Effector memory CD8-positive, alpha-beta T cell (primary cell): ENCODE data around the gene EIF4A3.
A peak's percentile ranks its signal among the peaks of the same experiment; 100 is the strongest.

ENCODE experiments used
- ATAC-seq: fragments of 150-1000 bp; cut with Tn5 transposase; replicated peaks from 2 replicates; pipeline ENCODE4 v1.10.0; 2021; ENCODE audit warnings: mild to moderate bottlenecking, moderate library complexity
- DNase-seq, 3 experiments: peaks; one replicate each; pipeline ENCODE4 v3.0.0; 2021
- H3K27ac Mint-ChIP-seq, 2 donors: one replicate each; pipeline ENCODE4 v1.8.0; 2022; ENCODE audit warnings: mild to moderate bottlenecking in 2 of 2, mixed read lengths in 2 of 2, moderate library complexity in 2 of 2
- H3K27me3 Mint-ChIP-seq, 2 donors: one replicate each; pipeline ENCODE4 v1.8.0; 2022; ENCODE audit warnings: mixed read lengths in 2 of 2
- H3K36me3 Mint-ChIP-seq: one replicate; pipeline ENCODE4 v1.8.0; 2022; ENCODE audit warnings: mild to moderate bottlenecking, moderate library complexity, mixed read lengths; ENCODE audit not compliant: insufficient read depth
- H3K4me1 Mint-ChIP-seq, 2 donors: one replicate each; pipeline ENCODE4 v1.8.0; 2022; ENCODE audit warnings: low read depth in 2 of 2, mixed read lengths in 2 of 2
- H3K4me3 Mint-ChIP-seq, 2 donors: one replicate each; pipeline ENCODE4 v1.8.0; 2022; ENCODE audit warnings: mild to moderate bottlenecking in 2 of 2, mixed read lengths in 2 of 2, moderate library complexity in 2 of 2
- H3K9me3 Mint-ChIP-seq, 2 donors: one replicate each; pipeline ENCODE4 v1.8.0; 2022; ENCODE audit warnings: mixed read lengths in 2 of 2

The EIF4A3 gene

DNA sequence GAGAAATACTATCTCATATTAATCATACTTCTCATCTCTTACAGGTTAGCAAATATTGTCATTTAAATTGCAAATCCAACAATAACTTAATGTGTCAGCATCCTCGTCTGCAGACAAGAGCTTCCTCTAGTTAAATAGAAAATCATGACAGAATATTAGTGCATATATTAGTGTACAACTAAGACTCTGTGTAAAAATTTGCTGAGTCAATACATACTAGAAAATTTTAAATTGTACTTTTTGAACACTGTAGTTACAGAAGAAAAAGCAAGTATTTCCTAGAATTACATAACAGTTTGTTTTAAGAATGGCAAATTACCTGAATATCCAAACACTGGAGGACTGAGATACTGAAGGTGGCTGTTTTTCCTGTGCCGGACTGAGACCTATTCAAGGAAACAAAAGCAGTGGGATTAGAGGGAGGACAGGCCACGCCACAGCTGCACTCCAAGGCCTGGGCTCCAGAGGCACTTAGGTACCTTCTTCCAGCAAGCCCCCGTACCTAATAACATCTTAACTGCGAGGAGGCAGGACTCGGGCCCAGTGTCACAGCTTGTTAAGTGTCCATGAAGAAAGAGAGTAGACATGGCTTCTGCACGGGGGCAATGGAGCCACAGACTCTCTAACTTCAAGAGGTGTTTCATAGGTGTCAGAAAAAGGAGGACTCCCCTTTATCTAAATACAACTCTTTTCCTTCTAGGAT lies 5.3 kb downstream of the EIF4A3 start:
- peaks cover 87% of the 10 kb centered on the region for H3K36me3 Mint-ChIP-seq
- no peak overlapping the region for H3K4me3 Mint-ChIP-seq
- H3K27me3 Mint-ChIP-seq: no peaks in the 10 kb centered on the region
- no peaks in the 10 kb centered on the region for H3K9me3 Mint-ChIP-seq
- no peak overlapping the region for H3K27ac Mint-ChIP-seq
- H3K4me1 Mint-ChIP-seq: peaks cover 14 to 17% of the 10 kb centered on the region in 2 donors
- DNase-seq (no peak), ATAC-seq (no peak)

DNA sequence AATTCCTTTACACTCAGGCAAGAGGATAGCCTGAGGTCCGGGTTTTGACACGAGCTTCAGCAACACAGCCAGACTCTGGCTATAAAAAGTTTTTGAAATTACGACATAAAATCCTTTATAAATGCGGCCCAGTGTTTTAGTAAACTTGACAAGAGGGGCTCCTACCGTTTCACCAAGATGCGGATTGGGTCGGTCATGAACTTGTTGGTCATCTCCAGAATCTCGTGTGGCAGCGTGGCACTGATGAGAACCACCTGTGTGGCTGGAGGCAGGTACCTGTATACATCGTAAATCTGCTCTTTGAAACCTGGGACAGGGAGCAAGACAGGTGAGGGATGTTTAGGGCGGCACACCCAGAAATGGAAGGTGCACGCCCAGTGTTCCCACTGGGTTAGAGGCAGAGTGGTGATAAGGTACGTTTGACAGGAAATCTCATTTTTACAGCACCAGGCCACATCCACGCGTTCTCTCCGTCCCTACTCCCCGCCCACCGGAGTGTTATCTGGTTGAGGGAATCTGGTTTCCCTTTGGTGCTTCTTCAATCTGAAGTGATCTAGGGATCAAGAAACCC lies 8.0 kb downstream of the EIF4A3 start:
- H3K36me3 Mint-ChIP-seq: peaks cover 98% of the 10 kb centered on the region
- no peak overlapping the region for H3K4me3 Mint-ChIP-seq
- DNase-seq: no peak
- no peaks in the 10 kb centered on the region for H3K9me3 Mint-ChIP-seq
- H3K27ac Mint-ChIP-seq: no peak overlapping the region
- no peaks in the 10 kb centered on the region for H3K27me3 Mint-ChIP-seq
- H3K4me1 Mint-ChIP-seq: peaks cover 0 to 2% of the 10 kb centered on the region in 2 donors
- ATAC-seq: no peak

DNA sequence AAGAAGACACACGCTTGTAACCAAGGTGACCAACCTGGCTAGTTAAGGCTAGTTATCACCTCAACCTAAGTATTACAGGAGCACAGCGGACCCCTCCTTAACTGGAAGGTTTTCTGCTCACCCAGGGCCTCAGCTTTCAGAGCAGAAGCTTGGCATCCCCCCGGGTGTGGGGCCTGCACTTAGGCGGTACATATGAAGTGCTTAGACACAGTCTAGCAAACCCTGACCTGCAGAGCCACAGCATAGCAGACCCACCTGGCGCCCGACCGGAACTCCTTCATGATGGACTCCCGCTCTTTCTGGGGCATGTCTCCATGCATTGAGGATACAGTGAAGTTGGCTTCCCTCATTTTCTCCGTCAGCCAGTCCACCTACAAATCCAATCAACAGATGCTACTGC lies 9.8 kb downstream of the EIF4A3 start:
- peaks cover 0 to under 1% of the 10 kb centered on the region in 2 donors for H3K4me1 Mint-ChIP-seq
- H3K27ac Mint-ChIP-seq: no peak overlapping the region
- ATAC-seq (no peak), DNase-seq (no peak)
- no peaks in the 10 kb centered on the region for H3K9me3 Mint-ChIP-seq
- H3K4me3 Mint-ChIP-seq: no peak overlapping the region
- H3K36me3 Mint-ChIP-seq: peaks cover 97% of the 10 kb centered on the region
- H3K27me3 Mint-ChIP-seq: no peaks in the 10 kb centered on the region

DNA sequence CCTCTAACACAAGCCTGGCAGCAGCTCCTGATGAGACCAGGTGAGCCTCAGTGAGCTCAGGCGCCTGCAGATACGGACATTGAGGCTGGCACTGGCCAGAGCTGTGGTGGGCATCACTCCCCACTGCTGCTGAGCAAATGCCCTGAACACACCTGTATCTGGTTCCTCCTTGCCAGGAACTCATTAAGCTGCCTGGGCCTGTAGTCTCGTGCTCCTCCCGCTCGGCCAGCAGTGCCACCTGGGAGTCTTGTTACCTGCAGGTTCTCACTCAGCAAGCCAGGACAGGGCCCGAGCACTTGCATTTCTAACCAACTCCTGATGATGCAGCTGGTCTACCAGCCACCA lies 13.3 kb downstream of the EIF4A3 start:
- no peak overlapping the region for H3K4me3 Mint-ChIP-seq
- peaks cover 69% of the 10 kb centered on the region for H3K36me3 Mint-ChIP-seq
- ATAC-seq (no peak), DNase-seq (no peak)
- no peaks in the 10 kb centered on the region for H3K4me1 Mint-ChIP-seq
- no peaks in the 10 kb centered on the region for H3K9me3 Mint-ChIP-seq
- H3K27ac Mint-ChIP-seq: no peak overlapping the region
- peaks cover 6 to 9% of the 10 kb centered on the region in 2 donors for H3K27me3 Mint-ChIP-seq

DNA sequence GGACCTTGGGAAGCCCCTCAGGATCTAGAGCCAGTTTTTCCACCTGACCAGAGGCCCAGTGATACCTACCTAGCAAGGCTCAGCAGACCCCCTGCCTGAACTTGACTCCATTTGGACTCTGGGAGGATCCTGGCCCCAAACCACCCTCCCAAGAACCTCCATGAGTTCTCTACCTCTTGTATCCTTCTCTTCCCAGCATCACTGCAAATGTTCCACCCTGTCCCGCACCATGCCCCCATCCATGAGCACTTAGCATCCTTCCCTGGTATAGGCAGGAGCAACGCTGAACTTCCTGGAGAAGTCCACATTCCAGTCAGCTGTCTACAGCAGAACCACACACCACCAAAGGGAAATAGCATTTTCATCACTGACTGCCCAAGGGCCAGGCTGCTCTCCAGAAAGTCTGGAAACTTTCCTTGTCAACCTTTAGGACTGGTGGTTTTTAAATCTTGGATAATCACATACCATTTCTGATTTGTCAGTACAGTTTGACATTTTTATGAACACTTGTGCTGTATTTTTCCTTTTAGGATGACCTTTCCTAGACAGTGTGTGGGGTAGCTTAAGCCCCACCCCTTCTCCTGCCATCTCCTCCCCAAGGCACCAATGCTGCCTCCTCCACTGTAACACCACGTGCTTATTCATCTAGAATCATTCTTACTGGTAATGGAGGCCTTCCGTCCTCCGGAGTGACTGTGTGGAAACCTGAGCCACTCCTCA lies 13.9 kb downstream of the EIF4A3 start:
- Mint-ChIP-seq H3K27ac (peak overlapping the region in 1 of 2 donors; percentile 75), H3K9me3 (no peaks in the 10 kb centered on the region), H3K4me1 (no peaks in the 10 kb centered on the region), H3K4me3 (no peak overlapping the region), H3K36me3 (peaks cover 63% of the 10 kb centered on the region), H3K27me3 (peaks cover 6 to 9% of the 10 kb centered on the region in 2 donors)
- ATAC-seq (no peak), DNase-seq (no peak)

DNA sequence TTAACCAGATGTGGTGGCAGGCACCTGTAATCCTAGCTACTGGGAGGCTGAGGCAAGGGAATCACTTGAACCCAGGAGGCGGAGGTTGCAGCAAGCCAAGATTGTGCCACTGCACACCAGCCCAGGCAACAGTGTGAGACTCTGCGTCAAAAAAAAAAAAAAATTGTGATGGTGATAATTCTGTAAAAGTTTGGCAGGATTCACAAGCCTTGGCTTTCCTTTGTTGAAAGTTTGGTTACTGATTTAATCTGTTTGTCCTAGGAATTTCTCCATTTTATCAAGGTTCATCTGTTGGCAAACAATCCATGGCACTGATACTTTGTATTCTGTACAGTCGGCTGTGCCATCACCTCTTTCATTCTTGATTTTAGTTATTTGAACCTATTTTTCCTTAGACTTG lies 15.9 kb downstream of the EIF4A3 start:
- DNase-seq (no peak), ATAC-seq (no peak)
- Mint-ChIP-seq H3K27me3 (peaks cover 14 to 20% of the 10 kb centered on the region in 2 donors), H3K9me3 (no peaks in the 10 kb centered on the region), H3K4me3 (no peak overlapping the region), H3K27ac (no peak overlapping the region), H3K4me1 (no peaks in the 10 kb centered on the region), H3K36me3 (peaks cover 43% of the 10 kb centered on the region)

DNA sequence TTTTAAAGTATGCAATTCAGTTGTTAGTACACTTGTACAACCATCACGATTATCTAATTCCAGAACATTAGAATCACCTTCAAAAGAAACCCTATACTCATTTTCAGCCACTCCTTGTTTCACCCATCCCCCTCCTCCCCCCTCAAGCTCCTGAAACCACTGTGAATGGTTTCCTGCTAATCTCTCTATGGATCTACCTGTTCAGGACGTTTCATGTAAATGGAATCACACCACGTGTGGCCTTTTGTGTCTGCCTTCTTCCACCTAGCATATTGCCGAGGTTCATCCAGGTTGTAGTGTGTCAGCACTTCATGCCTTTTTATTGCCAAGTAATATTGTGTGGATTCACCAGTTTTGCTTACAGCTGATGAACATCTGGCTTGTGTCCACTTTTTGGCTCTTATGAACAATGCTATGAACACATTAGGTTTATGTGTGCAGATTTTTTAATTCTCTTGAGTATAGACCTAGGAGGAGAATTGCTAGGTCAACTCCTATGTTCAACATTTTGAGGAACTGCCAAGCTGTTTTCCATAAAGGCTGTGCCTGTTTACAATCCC lies 17.8 kb downstream of the EIF4A3 start:
- ATAC-seq (no peak), DNase-seq (no peak)
- Mint-ChIP-seq H3K9me3 (no peaks in the 10 kb centered on the region), H3K27ac (no peak overlapping the region), H3K4me1 (no peaks in the 10 kb centered on the region), H3K27me3 (peaks cover 23 to 31% of the 10 kb centered on the region in 2 donors), H3K36me3 (peaks cover 25% of the 10 kb centered on the region), H3K4me3 (no peak overlapping the region)

DNA sequence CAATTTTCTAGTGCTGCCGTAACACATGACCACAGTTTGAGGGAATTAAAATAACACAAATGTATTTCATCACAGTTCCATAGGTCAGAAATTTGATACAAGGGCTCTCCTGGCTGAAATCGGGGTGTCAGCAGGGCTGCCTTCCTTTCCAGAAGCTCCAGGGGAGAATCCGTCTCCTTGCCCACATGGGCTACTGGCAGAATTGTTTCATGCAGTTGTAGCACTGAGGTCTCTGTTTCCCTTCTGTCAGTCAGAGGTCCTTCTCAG lies 20.5 kb downstream of the EIF4A3 start:
- H3K36me3 Mint-ChIP-seq: peaks cover 3% of the 10 kb centered on the region
- no peaks in the 10 kb centered on the region for H3K9me3 Mint-ChIP-seq
- no peak for DNase-seq
- ATAC-seq: no peak
- H3K27me3 Mint-ChIP-seq: peaks cover 25 to 35% of the 10 kb centered on the region in 2 donors
- no peak overlapping the region for H3K27ac Mint-ChIP-seq
- H3K4me3 Mint-ChIP-seq: no peak overlapping the region
- no peaks in the 10 kb centered on the region for H3K4me1 Mint-ChIP-seq

DNA sequence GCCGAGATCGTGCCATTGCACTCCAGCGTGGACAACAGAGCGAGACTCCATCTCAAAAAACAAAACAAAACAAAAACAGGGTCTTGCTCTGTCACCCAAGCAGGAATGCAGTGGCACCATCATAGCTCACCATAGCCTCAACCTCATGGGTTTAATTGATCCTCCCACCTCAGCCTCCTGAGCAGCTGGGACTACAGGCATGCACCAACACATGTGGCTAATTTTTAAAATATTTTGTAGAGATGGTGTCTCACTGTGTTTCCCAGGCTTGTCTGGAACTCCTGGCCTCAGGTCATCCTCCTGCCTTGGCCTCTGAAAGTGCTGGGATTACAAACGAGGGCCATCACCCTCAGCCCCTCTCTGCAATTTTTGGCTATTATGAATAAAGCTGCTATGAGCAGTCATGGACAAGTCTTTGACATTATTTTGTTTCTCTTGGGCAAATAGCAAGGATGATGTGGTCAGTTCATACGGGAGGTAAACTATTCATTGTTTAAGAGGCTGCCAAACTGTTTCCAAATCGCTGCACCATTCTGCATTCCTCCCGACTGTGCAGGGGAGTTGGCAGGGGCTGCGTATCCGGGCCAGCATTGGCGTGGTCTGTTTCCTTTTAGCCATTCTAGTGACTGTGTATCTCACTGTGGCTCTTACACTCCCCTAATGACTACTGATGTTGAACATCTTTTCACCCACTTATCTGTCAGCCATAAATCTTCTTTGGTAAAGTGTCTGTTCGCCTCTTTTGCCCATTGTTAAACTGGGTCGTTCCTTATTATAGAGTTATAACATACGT lies 21.1 kb downstream of the EIF4A3 start:
- ATAC-seq: no peak
- DNase-seq: no peak
- no peaks in the 10 kb centered on the region for H3K4me1 Mint-ChIP-seq
- H3K4me3 Mint-ChIP-seq: no peak overlapping the region
- no peak overlapping the region for H3K27ac Mint-ChIP-seq
- H3K9me3 Mint-ChIP-seq: no peaks in the 10 kb centered on the region
- peaks cover 25 to 35% of the 10 kb centered on the region in 2 donors for H3K27me3 Mint-ChIP-seq
- H3K36me3 Mint-ChIP-seq: peaks cover 3% of the 10 kb centered on the region

DNA sequence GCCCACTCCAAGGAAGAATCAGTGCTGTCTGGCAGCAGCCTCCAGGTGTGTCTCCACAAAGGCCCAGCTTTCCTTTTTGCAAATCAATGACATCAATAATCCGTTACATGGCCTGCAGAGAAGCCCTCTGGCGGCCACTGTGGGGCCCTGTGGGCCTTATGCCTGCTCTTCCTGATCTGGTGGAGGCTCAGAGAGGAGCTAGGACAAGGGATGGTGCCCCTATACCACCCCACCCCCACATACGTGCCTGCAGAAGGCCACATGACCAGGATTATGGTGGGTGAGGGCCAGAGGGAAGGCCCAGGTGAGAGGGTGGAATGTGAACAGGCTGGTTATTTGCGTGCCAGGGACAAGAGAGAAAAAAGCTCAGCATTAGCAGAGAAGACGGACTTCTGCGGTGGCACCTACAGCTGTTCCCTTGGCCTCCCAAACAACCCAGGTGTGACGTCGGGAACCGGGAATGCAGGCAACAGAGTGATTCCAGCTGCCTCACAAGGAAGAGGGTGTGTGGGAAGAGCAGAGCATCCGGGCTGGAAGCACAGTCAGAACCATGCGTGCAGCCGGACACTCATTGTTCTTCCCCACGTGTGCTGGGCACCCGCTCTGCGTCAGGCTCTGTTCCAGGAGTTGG lies 22.5 kb downstream of the EIF4A3 start:
- Mint-ChIP-seq H3K27me3 (peaks cover 25 to 34% of the 10 kb centered on the region in 2 donors), H3K27ac (no peak overlapping the region), H3K4me3 (no peak overlapping the region), H3K9me3 (no peaks in the 10 kb centered on the region), H3K36me3 (no peaks in the 10 kb centered on the region), H3K4me1 (no peaks in the 10 kb centered on the region)
- ATAC-seq: no peak
- DNase-seq: no peak

DNA sequence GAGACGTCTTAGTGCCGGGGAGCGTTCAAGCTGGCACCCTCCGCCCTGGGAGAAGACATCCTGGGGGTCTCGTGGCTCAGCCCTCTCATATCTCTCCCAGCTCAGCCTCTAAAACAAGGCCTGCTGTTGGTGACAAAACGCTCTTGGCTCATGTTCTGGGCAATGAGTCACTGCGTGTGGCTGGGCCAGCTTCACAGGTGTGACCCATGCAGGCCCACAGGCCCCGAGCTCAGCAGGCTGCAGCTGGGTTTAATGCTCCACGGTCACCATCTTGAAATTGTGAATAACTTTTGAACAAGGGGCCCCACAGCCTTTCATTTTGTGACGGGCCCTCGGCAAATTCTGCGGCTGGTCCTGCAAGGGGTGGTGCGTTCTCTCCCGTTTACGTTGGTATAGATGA lies 23.1 kb downstream of the EIF4A3 start:
- Mint-ChIP-seq H3K4me1 (no peaks in the 10 kb centered on the region), H3K36me3 (no peaks in the 10 kb centered on the region), H3K27ac (no peak overlapping the region), H3K27me3 (peaks cover 20 to 27% of the 10 kb centered on the region in 2 donors), H3K9me3 (no peaks in the 10 kb centered on the region), H3K4me3 (no peak overlapping the region)
- DNase-seq: no peak
- no peak for ATAC-seq

DNA sequence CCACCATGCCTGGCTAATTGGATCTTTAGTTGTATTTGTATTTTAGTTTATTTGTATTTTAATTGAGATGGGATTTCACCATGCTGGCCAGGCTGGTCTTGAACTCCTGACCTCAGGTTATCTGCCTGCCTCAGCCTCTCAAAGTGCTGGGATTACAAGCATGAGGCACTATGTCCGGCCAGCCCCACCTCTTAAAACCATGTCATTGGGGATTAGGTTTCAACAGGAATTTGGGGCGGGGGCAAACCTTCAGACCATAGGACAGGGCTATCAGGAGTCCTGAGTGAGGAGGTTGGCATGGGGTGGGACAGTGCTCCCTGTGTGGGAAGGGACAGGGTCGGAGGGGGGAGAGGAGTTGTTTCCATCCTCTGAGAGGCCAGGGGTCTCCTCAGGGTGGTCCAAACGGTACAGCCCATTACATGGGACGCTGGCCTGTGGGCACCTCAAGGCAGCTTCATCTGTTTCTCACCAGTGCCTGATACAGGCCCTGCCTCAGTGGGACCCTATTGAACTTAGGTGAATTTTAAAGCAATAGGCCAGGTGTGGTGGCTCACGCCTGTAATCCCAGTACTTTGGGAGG lies 23.9 kb downstream of the EIF4A3 start:
- Mint-ChIP-seq H3K4me3 (no peak overlapping the region), H3K36me3 (no peaks in the 10 kb centered on the region), H3K9me3 (no peaks in the 10 kb centered on the region), H3K4me1 (no peaks in the 10 kb centered on the region), H3K27me3 (peaks cover 19 to 25% of the 10 kb centered on the region in 2 donors), H3K27ac (no peak overlapping the region)
- DNase-seq (no peak), ATAC-seq (no peak)

DNA sequence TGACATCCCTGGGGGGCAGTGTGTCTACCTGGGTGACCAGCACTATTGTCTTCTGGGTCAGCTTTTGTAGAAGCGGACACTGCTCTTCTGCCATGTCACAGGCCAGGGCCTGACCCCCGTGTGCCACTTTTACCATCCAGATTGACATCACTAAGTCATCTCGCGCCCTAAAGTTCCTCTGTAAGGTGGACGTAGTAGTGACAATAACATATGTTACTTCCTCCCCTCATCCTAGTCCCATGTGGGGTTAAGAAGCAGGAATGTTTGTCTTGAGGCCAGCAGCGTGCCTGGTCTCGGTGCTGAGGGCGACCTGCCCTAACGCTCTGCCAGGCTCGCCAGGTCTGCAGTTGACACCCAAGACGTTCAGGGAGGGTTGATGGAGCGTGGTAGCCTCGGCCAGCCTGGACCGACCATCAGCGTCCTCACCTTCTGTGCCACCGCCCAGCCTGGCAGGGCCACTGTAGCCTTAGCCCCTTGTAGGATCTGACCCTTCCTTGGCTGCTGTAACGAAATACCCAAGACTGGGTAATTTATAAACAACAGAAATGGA lies 24.8 kb downstream of the EIF4A3 start:
- H3K27me3 Mint-ChIP-seq: peaks cover 19 to 25% of the 10 kb centered on the region in 2 donors
- ATAC-seq: no peak
- H3K4me3 Mint-ChIP-seq: no peak overlapping the region
- no peaks in the 10 kb centered on the region for H3K36me3 Mint-ChIP-seq
- no peak overlapping the region for H3K27ac Mint-ChIP-seq
- no peaks in the 10 kb centered on the region for H3K9me3 Mint-ChIP-seq
- no peaks in the 10 kb centered on the region for H3K4me1 Mint-ChIP-seq
- DNase-seq: no peak
